GM12878 (cell line): Measurements from ENCODE around the gene ARPC1A. TPM values are rescaled to one million over a fixed set of nuclear protein-coding genes. Genes with fewer than 3 reads are reported as not detected.

ENCODE experiments used
- ATF7 ChIP-seq: fragments of 450-650 bp; IDR thresholded peaks from 2 replicates; pipeline ENCODE4 v1.6.1; 2016; ENCODE audit warnings: low read depth, mild to moderate bottlenecking
- BCL11A ChIP-seq: IDR thresholded peaks from 2 replicates; pipeline ENCODE4 v1.6.1; 2011; ENCODE audit warnings: low read depth, low read length
- BCL3 ChIP-seq: IDR thresholded peaks from 2 replicates; pipeline ENCODE4 v1.6.1; 2011; ENCODE audit warnings: borderline replicate concordance, low read depth, mild to moderate bottlenecking, moderate library complexity, low read length; ENCODE audit not compliant: insufficient read depth, poor library complexity, severe bottlenecking
- BHLHE40 ChIP-seq, 2 experiments: fragments of 450-650 bp in 1 of 2; IDR thresholded peaks; 2 replicates each; pipeline ENCODE4 v1.6.1; 2011 to 2017; ENCODE audit warnings: low read depth in 2 of 2, borderline replicate concordance in 1 of 2, improper control_type of control experiment in 1 of 2, low read length in 1 of 2, mild to moderate bottlenecking in 1 of 2
- HDAC6 ChIP-seq: fragments of 200-600 bp; sonication (generic); IDR thresholded peaks from one replicate; pipeline ENCODE4 v1.8.0; 2017; ENCODE audit warnings: antibody characterized with exemption; ENCODE audit not compliant: unreplicated experiment
- MEF2A ChIP-seq: IDR thresholded peaks from 2 replicates; pipeline ENCODE4 v1.6.1; 2011; ENCODE audit warnings: low read depth, mild to moderate bottlenecking, low read length, moderate library complexity; ENCODE audit not compliant: insufficient read depth
- MTA2 ChIP-seq: fragments of 450-650 bp; IDR thresholded peaks from 2 replicates; pipeline ENCODE4 v1.6.1; 2016; ENCODE audit warnings: low read depth, mild to moderate bottlenecking, moderate library complexity
- MYC ChIP-seq: IDR thresholded peaks from 2 replicates; pipeline ENCODE4 v1.6.1; 2011; ENCODE audit warnings: mild to moderate bottlenecking, low read length, moderate library complexity, inconsistent platforms; ENCODE audit not compliant: insufficient read depth, insufficient replicate concordance, insufficient read length, severe bottlenecking
- NFYB ChIP-seq: IDR thresholded peaks from 2 replicates; pipeline ENCODE4 v1.6.1; 2011; ENCODE audit warnings: low read depth, mild to moderate bottlenecking, low read length, improper control_type of control experiment, moderate library complexity; ENCODE audit not compliant: insufficient read depth
- PML ChIP-seq: IDR thresholded peaks from 2 replicates; pipeline ENCODE4 v1.6.1; 2012; ENCODE audit warnings: low read length, inconsistent platforms
- POU2F2 ChIP-seq: IDR thresholded peaks from 3 replicates; pipeline ENCODE4 v1.6.1; 2011; ENCODE audit warnings: low read depth, mild to moderate bottlenecking, low read length, borderline replicate concordance
- SP1 ChIP-seq: IDR thresholded peaks from one replicate; pipeline ENCODE4 v1.6.1; 2011; ENCODE audit warnings: low read depth, low read length
- SPI1 ChIP-seq: IDR thresholded peaks from 2 replicates; pipeline ENCODE4 v1.6.1; 2011; ENCODE audit warnings: low read depth, mild to moderate bottlenecking, low read length, moderate library complexity, borderline replicate concordance; ENCODE audit not compliant: insufficient read depth
- polyA plus RNA-seq, 11 experiments: library from polyadenylated mRNA; depleted of rRNA in 4 of 11; unstranded in 6 of 11; stranded (reverse) in 5 of 11; fragments of >200 nt; fragmentation: Nextera tagmentation in 4 of 11; fragmentation: Illumina TruSeq in 1 of 11; extraction: Ambion mirVana in 4 of 11; extraction: Trizol in 1 of 11; gene quantifications; 1 replicate in 1 of 11; 2 replicates in 10 of 11; pipeline versions ENCODE4 v1.2.1 to v1.2.3, GENCODE V29; 2011 to 2016; ENCODE audit warnings: inconsistent platforms in 2 of 11, missing spikeins in 2 of 11, low read depth in 1 of 11
- total RNA-seq, 4 experiments: library from RNA; depleted of rRNA in 3 of 4; stranded (reverse); fragments of >200 nt in 3 of 4; fragmentation: Illumina TruSeq in 1 of 4; extraction: Trizol in 1 of 4; gene quantifications; 2 replicates each; pipeline versions ENCODE4 v1.2.1 to v1.2.3, GENCODE V29; 2013 to 2021
- TF ChIP-seq, protein P1 (sequence below): fragments of 450-650 bp; IDR thresholded peaks from 2 replicates; pipeline ENCODE4 v1.6.1; 2017; ENCODE audit warnings: mild to moderate bottlenecking
- TF ChIP-seq, protein P2 (sequence below): fragments of 450-650 bp; IDR thresholded peaks from 2 replicates; pipeline ENCODE4 v1.6.1; 2017; ENCODE audit warnings: mild to moderate bottlenecking, moderate library complexity
- TF ChIP-seq, protein P3 (sequence below): fragments of 450-650 bp; formaldehyde crosslinking; IDR thresholded peaks from 2 replicates; pipeline ENCODE4 v1.5.0; 2022; ENCODE audit warnings: mild to moderate bottlenecking, missing genetic modification characterization

Gene ARPC1A
- total and polyA plus RNA-seq, 10 of the 15 experiments (the other 5 are each of a cell fraction or from before 2014, with no cell fraction given), result 42.3 to 152 (median 72.1) TPM

DNA sequence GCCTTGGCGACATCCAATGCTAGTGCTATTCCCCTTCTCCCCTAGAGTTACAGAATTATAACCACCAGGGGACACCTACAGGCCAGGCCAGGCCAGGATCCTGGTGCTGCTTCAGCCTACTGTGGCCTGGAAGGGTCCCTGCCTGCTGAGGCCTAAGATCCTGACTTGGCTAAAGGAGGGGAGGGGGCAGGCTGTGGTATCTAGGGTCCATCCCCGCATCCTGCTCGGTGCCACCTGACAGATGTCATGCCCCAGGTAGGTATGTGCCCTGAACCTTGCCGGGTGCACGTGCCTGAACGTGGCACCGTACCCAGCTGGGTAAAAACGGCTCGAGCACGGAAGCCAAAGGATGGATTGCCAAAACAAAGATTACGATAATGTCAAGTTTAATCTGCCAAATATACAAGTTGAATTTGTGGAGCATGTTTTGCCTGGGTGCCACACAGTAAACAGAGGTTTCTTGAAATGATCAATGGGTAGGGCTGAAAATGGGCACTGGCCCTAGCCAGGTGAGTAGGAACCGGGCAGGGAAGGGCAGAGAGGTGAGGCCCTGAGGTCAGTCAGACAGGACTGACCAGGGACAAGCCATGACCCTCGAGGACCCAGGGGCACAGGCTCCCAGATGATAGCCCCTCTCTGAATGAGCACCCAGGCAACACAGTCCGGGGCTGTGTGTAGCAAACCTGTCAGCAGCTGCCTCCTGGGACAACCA is 70.1 kb downstream of the ARPC1A start (continued):
- TF ChIP-seq BCL3 (peak; percentile 18), MYC (no peak), MTA2 (no peak), SPI1 (no peak), HDAC6 (no peak), ATF7 (no peak), NFYB (no peak), BHLHE40 (IDR thresholded peaks at IDR 0.05; ENCODE audit: borderline replicate concordance in 1 of 2, low read depth in 2 of 2, low read length in 1 of 2) (no peak), BCL11A (no peak), POU2F2 (no peak), MEF2A (no peak), PML (0 out of 2 replicates have a peak, but pooled peaks have one; percentile 9), SP1 (no peak)
- TF ChIP-seq, protein P1, sequence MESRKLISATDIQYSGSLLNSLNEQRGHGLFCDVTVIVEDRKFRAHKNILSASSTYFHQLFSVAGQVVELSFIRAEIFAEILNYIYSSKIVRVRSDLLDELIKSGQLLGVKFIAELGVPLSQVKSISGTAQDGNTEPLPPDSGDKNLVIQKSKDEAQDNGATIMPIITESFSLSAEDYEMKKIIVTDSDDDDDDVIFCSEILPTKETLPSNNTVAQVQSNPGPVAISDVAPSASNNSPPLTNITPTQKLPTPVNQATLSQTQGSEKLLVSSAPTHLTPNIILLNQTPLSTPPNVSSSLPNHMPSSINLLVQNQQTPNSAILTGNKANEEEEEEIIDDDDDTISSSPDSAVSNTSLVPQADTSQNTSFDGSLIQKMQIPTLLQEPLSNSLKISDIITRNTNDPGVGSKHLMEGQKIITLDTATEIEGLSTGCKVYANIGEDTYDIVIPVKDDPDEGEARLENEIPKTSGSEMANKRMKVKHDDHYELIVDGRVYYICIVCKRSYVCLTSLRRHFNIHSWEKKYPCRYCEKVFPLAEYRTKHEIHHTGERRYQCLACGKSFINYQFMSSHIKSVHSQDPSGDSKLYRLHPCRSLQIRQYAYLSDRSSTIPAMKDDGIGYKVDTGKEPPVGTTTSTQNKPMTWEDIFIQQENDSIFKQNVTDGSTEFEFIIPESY, result no peak
- TF ChIP-seq, protein P2, sequence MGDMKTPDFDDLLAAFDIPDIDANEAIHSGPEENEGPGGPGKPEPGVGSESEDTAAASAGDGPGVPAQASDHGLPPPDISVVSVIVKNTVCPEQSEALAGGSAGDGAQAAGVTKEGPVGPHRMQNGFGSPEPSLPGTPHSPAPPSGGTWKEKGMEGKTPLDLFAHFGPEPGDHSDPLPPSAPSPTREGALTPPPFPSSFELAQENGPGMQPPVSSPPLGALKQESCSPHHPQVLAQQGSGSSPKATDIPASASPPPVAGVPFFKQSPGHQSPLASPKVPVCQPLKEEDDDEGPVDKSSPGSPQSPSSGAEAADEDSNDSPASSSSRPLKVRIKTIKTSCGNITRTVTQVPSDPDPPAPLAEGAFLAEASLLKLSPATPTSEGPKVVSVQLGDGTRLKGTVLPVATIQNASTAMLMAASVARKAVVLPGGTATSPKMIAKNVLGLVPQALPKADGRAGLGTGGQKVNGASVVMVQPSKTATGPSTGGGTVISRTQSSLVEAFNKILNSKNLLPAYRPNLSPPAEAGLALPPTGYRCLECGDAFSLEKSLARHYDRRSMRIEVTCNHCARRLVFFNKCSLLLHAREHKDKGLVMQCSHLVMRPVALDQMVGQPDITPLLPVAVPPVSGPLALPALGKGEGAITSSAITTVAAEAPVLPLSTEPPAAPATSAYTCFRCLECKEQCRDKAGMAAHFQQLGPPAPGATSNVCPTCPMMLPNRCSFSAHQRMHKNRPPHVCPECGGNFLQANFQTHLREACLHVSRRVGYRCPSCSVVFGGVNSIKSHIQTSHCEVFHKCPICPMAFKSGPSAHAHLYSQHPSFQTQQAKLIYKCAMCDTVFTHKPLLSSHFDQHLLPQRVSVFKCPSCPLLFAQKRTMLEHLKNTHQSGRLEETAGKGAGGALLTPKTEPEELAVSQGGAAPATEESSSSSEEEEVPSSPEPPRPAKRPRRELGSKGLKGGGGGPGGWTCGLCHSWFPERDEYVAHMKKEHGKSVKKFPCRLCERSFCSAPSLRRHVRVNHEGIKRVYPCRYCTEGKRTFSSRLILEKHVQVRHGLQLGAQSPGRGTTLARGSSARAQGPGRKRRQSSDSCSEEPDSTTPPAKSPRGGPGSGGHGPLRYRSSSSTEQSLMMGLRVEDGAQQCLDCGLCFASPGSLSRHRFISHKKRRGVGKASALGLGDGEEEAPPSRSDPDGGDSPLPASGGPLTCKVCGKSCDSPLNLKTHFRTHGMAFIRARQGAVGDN, result no peak
- TF ChIP-seq, protein P3, sequence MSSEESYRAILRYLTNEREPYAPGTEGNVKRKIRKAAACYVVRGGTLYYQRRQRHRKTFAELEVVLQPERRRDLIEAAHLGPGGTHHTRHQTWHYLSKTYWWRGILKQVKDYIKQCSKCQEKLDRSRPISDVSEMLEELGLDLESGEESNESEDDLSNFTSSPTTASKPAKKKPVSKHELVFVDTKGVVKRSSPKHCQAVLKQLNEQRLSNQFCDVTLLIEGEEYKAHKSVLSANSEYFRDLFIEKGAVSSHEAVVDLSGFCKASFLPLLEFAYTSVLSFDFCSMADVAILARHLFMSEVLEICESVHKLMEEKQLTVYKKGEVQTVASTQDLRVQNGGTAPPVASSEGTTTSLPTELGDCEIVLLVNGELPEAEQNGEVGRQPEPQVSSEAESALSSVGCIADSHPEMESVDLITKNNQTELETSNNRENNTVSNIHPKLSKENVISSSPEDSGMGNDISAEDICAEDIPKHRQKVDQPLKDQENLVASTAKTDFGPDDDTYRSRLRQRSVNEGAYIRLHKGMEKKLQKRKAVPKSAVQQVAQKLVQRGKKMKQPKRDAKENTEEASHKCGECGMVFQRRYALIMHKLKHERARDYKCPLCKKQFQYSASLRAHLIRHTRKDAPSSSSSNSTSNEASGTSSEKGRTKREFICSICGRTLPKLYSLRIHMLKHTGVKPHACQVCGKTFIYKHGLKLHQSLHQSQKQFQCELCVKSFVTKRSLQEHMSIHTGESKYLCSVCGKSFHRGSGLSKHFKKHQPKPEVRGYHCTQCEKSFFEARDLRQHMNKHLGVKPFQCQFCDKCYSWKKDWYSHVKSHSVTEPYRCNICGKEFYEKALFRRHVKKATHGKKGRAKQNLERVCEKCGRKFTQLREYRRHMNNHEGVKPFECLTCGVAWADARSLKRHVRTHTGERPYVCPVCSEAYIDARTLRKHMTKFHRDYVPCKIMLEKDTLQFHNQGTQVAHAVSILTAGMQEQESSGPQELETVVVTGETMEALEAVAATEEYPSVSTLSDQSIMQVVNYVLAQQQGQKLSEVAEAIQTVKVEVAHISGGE (CRISPR knock-in tag), result no peak
